Hepatocyte (in vitro differentiated cells): ENCODE measurements around the gene ZNF581. TPM values are rescaled to one million over a fixed set of nuclear protein-coding genes. Genes with fewer than 3 reads are reported as not detected.

Experiments used
- DNase-seq: peaks from one replicate; pipeline ENCODE4 v3.0.0-alpha.2; 2016; ENCODE audit warnings: low spot score
- H2AFZ ChIP-seq: fragments of 200-600 bp; sonication (generic); 2 replicates; pipeline ENCODE4 v1.6.0; 2016; ENCODE audit warnings: antibody characterized with exemption, mild to moderate bottlenecking
- H3K27ac ChIP-seq: fragments of 200-600 bp; sonication (generic); 2 replicates; pipeline ENCODE4 v1.5.1; 2016; ENCODE audit warnings: mild to moderate bottlenecking
- H3K27me3 ChIP-seq: fragments of 200-600 bp; sonication (generic); 2 replicates; pipeline ENCODE4 v1.6.1; 2016
- H3K36me3 ChIP-seq: fragments of 200-600 bp; sonication (generic); replicated peaks from 2 replicates; pipeline ENCODE4 v1.5.1; 2016; ENCODE audit warnings: low read depth; ENCODE audit not compliant: insufficient read depth
- H3K4me1 ChIP-seq: fragments of 200-600 bp; sonication (generic); 2 replicates; pipeline ENCODE4 v1.5.1; 2016; ENCODE audit warnings: mild to moderate bottlenecking, moderate library complexity; ENCODE audit not compliant: insufficient read depth
- H3K4me2 ChIP-seq: fragments of 200-600 bp; sonication (generic); 2 replicates; pipeline ENCODE4 v1.6.0; 2016
- H3K4me3 ChIP-seq: fragments of 200-600 bp; sonication (generic); 2 replicates; pipeline ENCODE4 v1.5.1; 2016; ENCODE audit warnings: mild to moderate bottlenecking
- H3K79me2 ChIP-seq: fragments of 200-600 bp; sonication (generic); 2 replicates; pipeline ENCODE4 v1.6.0; 2017; ENCODE audit warnings: mild to moderate bottlenecking
- H3K9me2 ChIP-seq: fragments of 200-600 bp; sonication (generic); replicated peaks from 2 replicates; pipeline ENCODE4 v1.6.0; 2017; ENCODE audit warnings: mild to moderate bottlenecking; ENCODE audit not compliant: insufficient read depth
- H3K9me3 ChIP-seq: fragments of 200-600 bp; sonication (generic); 2 replicates; pipeline ENCODE4 v1.5.1; 2016; ENCODE audit warnings: low read depth, mild to moderate bottlenecking
- H4K20me1 ChIP-seq: fragments of 200-600 bp; sonication (generic); 2 replicates; pipeline ENCODE4 v1.6.0; 2016; ENCODE audit warnings: mild to moderate bottlenecking; ENCODE audit not compliant: insufficient read depth, poor library complexity, severe bottlenecking
- EZH2 ChIP-seq: fragments of 200-600 bp; sonication (generic); IDR thresholded peaks from 2 replicates; pipeline ENCODE4 v1.6.1; 2016; ENCODE audit warnings: antibody characterized with exemption, mild to moderate bottlenecking, borderline replicate concordance
- EZH2phosphoT487 ChIP-seq: fragments of 200-600 bp; sonication (generic); IDR thresholded peaks from one replicate; pipeline ENCODE4 v1.6.1; 2018; ENCODE audit warnings: antibody characterized with exemption, mild to moderate bottlenecking, low read depth, moderate library complexity; ENCODE audit not compliant: unreplicated experiment, severe bottlenecking
- WGBS: methylation state at CpG from one replicate; pipeline ENCODE4 v1.1.6; 2016; ENCODE audit warnings: low lambda C conversion rate; ENCODE audit errors: missing lambda C conversion rate; 5-methylcytosine and 5-hydroxymethylcytosine counted together
- polyA plus RNA-seq: library from polyadenylated mRNA; unstranded; fragments of >200 nt; fragmentation: Nextera tagmentation; extraction: Ambion mirVana; gene quantifications from 2 replicates; pipeline ENCODE4 v1.2.1, GENCODE V29; 2016
- total RNA-seq: library from RNA; depleted of rRNA; stranded (reverse); fragments of >200 nt; gene quantifications from 2 replicates; pipeline ENCODE4 v1.2.3, GENCODE V29; 2014
- TF ChIP-seq, protein P1 (sequence below): fragments of 200-600 bp; sonication (generic); IDR thresholded peaks from 2 replicates; pipeline ENCODE4 v1.5.1; 2016; ENCODE audit warnings: antibody characterized with exemption, mild to moderate bottlenecking; ENCODE audit not compliant: poor library complexity

ZNF581 gene
- total and polyA plus RNA-seq, 2 experiments from 2014 or later, result 12.2 to 22.5 TPM

GRCh38 chr19:55635856-55636440 is 7.5 kb upstream of the ZNF581 start:
- 78% methylated on average over 7 of the region's 7 CpGs for WGBS
- peaks cover 59% of the 10 kb centered on the region for H3K79me2 ChIP-seq
- H3K4me2 ChIP-seq, result peak overlapping the region; percentile 90
- H3K4me1 ChIP-seq, result peaks cover 18% of the 10 kb centered on the region
- H3K9me3 ChIP-seq, result no peaks in the 10 kb centered on the region
- no peaks in the 10 kb centered on the region for H4K20me1 ChIP-seq
- no peaks in the 10 kb centered on the region for H3K9me2 ChIP-seq
- peak overlapping the region; percentile 96 for H3K27ac ChIP-seq
- DNase-seq, result no peak
- H3K36me3 ChIP-seq, result no peaks in the 10 kb centered on the region
- H3K4me3 ChIP-seq, result peak overlapping the region; percentile 72
- H2AFZ ChIP-seq, result no peak overlapping the region
- H3K27me3 ChIP-seq, result no peaks in the 10 kb centered on the region
- TF ChIP-seq, protein P1, sequence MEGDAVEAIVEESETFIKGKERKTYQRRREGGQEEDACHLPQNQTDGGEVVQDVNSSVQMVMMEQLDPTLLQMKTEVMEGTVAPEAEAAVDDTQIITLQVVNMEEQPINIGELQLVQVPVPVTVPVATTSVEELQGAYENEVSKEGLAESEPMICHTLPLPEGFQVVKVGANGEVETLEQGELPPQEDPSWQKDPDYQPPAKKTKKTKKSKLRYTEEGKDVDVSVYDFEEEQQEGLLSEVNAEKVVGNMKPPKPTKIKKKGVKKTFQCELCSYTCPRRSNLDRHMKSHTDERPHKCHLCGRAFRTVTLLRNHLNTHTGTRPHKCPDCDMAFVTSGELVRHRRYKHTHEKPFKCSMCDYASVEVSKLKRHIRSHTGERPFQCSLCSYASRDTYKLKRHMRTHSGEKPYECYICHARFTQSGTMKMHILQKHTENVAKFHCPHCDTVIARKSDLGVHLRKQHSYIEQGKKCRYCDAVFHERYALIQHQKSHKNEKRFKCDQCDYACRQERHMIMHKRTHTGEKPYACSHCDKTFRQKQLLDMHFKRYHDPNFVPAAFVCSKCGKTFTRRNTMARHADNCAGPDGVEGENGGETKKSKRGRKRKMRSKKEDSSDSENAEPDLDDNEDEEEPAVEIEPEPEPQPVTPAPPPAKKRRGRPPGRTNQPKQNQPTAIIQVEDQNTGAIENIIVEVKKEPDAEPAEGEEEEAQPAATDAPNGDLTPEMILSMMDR, result no peak
- TF ChIP-seq EZH2, result no peak
- no peak for TF ChIP-seq EZH2phosphoT487

DNA sequence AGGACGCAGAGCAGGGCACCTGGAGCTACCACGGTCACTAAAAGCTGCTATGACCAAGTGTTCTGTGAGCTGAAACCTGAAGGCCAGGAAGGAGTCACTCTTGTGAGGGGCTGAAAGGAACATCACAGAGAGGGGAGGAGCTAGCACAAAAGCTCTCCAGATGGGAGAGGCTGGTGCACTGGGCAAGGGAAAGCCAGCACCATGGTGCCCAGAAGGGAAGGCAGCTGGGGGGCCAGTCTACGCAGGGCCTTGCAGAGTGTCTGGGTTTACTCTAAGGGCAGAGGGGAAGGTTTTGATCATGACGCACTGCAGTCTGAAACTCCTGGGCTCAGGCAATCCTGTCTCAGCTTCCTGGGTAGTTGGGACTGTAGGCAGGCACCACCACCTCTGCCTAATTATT is 6.7 kb upstream of the ZNF581 start:
- no peak for DNase-seq
- H3K27ac ChIP-seq, result no peak overlapping the region
- no peak overlapping the region for H3K4me3 ChIP-seq
- no peaks in the 10 kb centered on the region for H3K27me3 ChIP-seq
- H3K9me3 ChIP-seq, result no peaks in the 10 kb centered on the region
- H2AFZ ChIP-seq, result no peak overlapping the region
- H4K20me1 ChIP-seq, result no peaks in the 10 kb centered on the region
- no peaks in the 10 kb centered on the region for H3K36me3 ChIP-seq
- peaks cover 59% of the 10 kb centered on the region for H3K79me2 ChIP-seq
- WGBS, result 92% methylated on average over 4 of the region's 4 CpGs
- H3K4me1 ChIP-seq, result peaks cover 18% of the 10 kb centered on the region
- no peaks in the 10 kb centered on the region for H3K9me2 ChIP-seq
- TF ChIP-seq, protein P1, result no peak
- no peak for TF ChIP-seq EZH2phosphoT487
- TF ChIP-seq EZH2, result no peak
- peak overlapping the region; percentile 90 for H3K4me2 ChIP-seq

- peaks cover 64% of the 10 kb centered on the region for H3K79me2 ChIP-seq
- H4K20me1 ChIP-seq, result no peaks in the 10 kb centered on the region
- H3K4me2 ChIP-seq, result no peak overlapping the region
- DNase-seq, result no peak
- H3K9me3 ChIP-seq, result no peaks in the 10 kb centered on the region
- H3K9me2 ChIP-seq, result no peaks in the 10 kb centered on the region
- no peak for TF ChIP-seq EZH2phosphoT487
- TF ChIP-seq EZH2, result no peak
- TF ChIP-seq, protein P1, result no peak
- 87% methylated on average over 11 of the region's 11 CpGs for WGBS
- peaks cover 18% of the 10 kb centered on the region for H3K4me1 ChIP-seq
- H3K27ac ChIP-seq, result no peak overlapping the region
- no peak overlapping the region for H2AFZ ChIP-seq
- no peaks in the 10 kb centered on the region for H3K36me3 ChIP-seq
- no peaks in the 10 kb centered on the region for H3K27me3 ChIP-seq
- no peak overlapping the region for H3K4me3 ChIP-seq
These were observed 5.9 kb upstream of the ZNF581 start for GRCh38 chr19:55637534-55637933.
